HepG2 (cell line): ENCODE results near the gene RARA. TPM values are rescaled to one million over a fixed set of nuclear protein-coding genes. Genes with fewer than 3 reads are reported as not detected.
"Not testable (repeated sequence)": the region's sequence is repeated elsewhere in the genome, so short reads cannot be mapped to it uniquely, and the experiment has no call there.

Experiments used
- ATAC-seq: fragments of 200-7000 bp; cut with Tn5 transposase; 3 replicates; pipeline ENCODE4 v1.9.1; 2020; ENCODE audit warnings: mild to moderate bottlenecking, moderate library complexity
- BruUV-seq: library from RNA; stranded (reverse); fragments of 400-500 nt; replicated peaks from 2 replicates; lab custom pipeline; 2021; lab: Mats Ljungman, UMichigan
- CTCF ChIA-PET: fragments of 300-600 bp; formaldehyde crosslinking; extraction: SDS; loops from one replicate; lab custom pipeline; 2021; ENCODE audit warnings: low total read pairs, inconsistent platforms, low intra/inter-chr PET ratio; lab: Yijun Ruan, JAX
- POLR2A ChIA-PET: fragments of 350-600 bp; sonication (Branson Sonifier 250); formaldehyde crosslinking; loops from one replicate; lab custom pipeline; 2020; ENCODE audit warnings: antibody characterized with exemption, inconsistent platforms; lab: Yijun Ruan, JAX
- DNase-seq: peaks from one replicate; pipeline ENCODE4 v3.0.0-alpha.2; 2015; ENCODE audit warnings: low spot score
- FAIRE-seq: peaks from 3 replicates; lab custom pipeline; 2011; peaks lifted over from hg19 to GRCh38; lab: Jason Lieb, UNC
- H2AFZ ChIP-seq: one replicate; pipeline ENCODE4 v1.6.1; 2011; ENCODE audit warnings: low read length, inconsistent platforms
- H3K27ac ChIP-seq: fragments of 300-600 bp; 3 replicates; pipeline ENCODE4 v1.8.0; 2011; ENCODE audit warnings: mixed run types, mild to moderate bottlenecking, mixed read lengths, low read length, inconsistent platforms; ENCODE audit not compliant: insufficient read depth; ENCODE audit errors: extremely low read length
- H3K27me3 ChIP-seq, 2 experiments: fragments of 200-600 bp in 1 of 2; 2 replicates in 1 of 2; 3 replicates in 1 of 2; pipeline versions ENCODE4 v1.6.0 to v1.8.0; 2011; ENCODE audit warnings: low read length in 2 of 2, mild to moderate bottlenecking in 2 of 2, moderate library complexity in 2 of 2, inconsistent platforms in 1 of 2; ENCODE audit not compliant: insufficient read depth in 2 of 2, control insufficient read depth in 1 of 2
- H3K36me3 ChIP-seq, 2 experiments: fragments of 200-600 bp in 1 of 2; replicated peaks in 1 of 2; 2 replicates in 1 of 2; 3 replicates in 1 of 2; pipeline versions ENCODE4 v1.5.1 to v1.8.0; 2011; ENCODE audit warnings: low read length in 2 of 2, inconsistent platforms in 1 of 2; ENCODE audit not compliant: insufficient read depth in 2 of 2, control insufficient read depth in 1 of 2
- H3K4me1 ChIP-seq: 2 replicates; pipeline ENCODE4 v1.5.1; 2012; ENCODE audit warnings: low read length, inconsistent platforms; ENCODE audit not compliant: insufficient read depth
- H3K4me2 ChIP-seq: 2 replicates; pipeline ENCODE4 v1.6.0; 2011; ENCODE audit warnings: low read depth, low read length, inconsistent platforms
- H3K4me3 ChIP-seq, 3 experiments: fragments of 200-600 bp in 1 of 3; sonication (generic), shearing (Covaris generic) in 1 of 3; replicated peaks in 1 of 3; 2 replicates each; pipeline ENCODE4 v1.5.1; 2011 to 2016; ENCODE audit warnings: low read length in 3 of 3, inconsistent platforms in 2 of 3, low read depth in 2 of 3, mild to moderate bottlenecking in 2 of 3, control low read depth in 1 of 3, mixed read lengths in 1 of 3; ENCODE audit not compliant: insufficient read depth in 1 of 3
- H3K79me2 ChIP-seq: one replicate; pipeline ENCODE4 v1.6.1; 2011; ENCODE audit warnings: low read length, inconsistent platforms; ENCODE audit not compliant: insufficient read depth
- H3K9ac ChIP-seq: 2 replicates; pipeline ENCODE4 v1.6.0; 2011; ENCODE audit warnings: mild to moderate bottlenecking, low read depth, low read length, inconsistent platforms; ENCODE audit not compliant: insufficient read depth
- H3K9me3 ChIP-seq: 2 replicates; pipeline ENCODE4 v1.5.1; 2012; ENCODE audit warnings: mild to moderate bottlenecking, low read length
- H4K20me1 ChIP-seq: 2 replicates; pipeline ENCODE4 v1.6.0; 2011; ENCODE audit warnings: inconsistent platforms, mild to moderate bottlenecking, low read length, moderate library complexity; ENCODE audit not compliant: insufficient read depth
- RFX1 ChIP-seq: fragments of 450-650 bp; IDR thresholded peaks from 2 replicates; pipeline ENCODE4 v1.6.1; 2017
- U2AF2 ChIP-seq: fragments of 200-400 bp; formaldehyde crosslinking; IDR thresholded peaks from 2 replicates; pipeline ENCODE4 v1.6.1; 2017; ENCODE audit warnings: low read depth, mild to moderate bottlenecking, low read length
- WGBS: methylation state at CpG from one replicate; pipeline ENCODE4 v1.1.6; 2017; ENCODE audit warnings: low lambda C conversion rate; 5-methylcytosine and 5-hydroxymethylcytosine counted together
- in situ Hi-C: cut with HindIII; loops from 2 replicates; pipeline ENCODE4 v1.10.0; 2017; ENCODE audit warnings: low pct_unique_long_range_greater_than_20kb; ENCODE audit not compliant: extremely low pct_ligation_motif_present
- intact Hi-C: fragments of 100-400 bp; cut with micrococcal nuclease; formaldehyde crosslinking; loops from one replicate; pipeline ENCODE4 v1.10.0; 2022; ENCODE audit not compliant: unreplicated experiment
- polyA plus RNA-seq, 8 experiments: library from polyadenylated mRNA; depleted of rRNA in 3 of 8; stranded (reverse) in 7 of 8; unstranded in 1 of 8; fragments of >200 nt; fragmentation: Illumina TruSeq in 4 of 8; extraction: Trizol in 4 of 8; gene quantifications; 2 replicates each; pipeline versions ENCODE4 v1.2.1 to v1.2.3, GENCODE V29; 2011 to 2016; ENCODE audit warnings: low read depth in 4 of 8, missing spikeins in 1 of 8, mixed read lengths in 1 of 8; ENCODE audit not compliant: insufficient read depth in 1 of 8
- total RNA-seq, 5 experiments: library from RNA; depleted of rRNA; stranded (reverse); fragments of >200 nt; fragmentation: Illumina TruSeq; extraction: Trizol; gene quantifications; 2 replicates each; pipeline ENCODE4 v1.2.3, GENCODE V29; 2016; ENCODE audit warnings: low read depth in 1 of 5

Gene RARA
- total and polyA plus RNA-seq, 2 of the 13 experiments (the other 11 are each of a cell fraction or from before 2014, with no cell fraction given) = 6.4 to 8.6 TPM

DNA sequence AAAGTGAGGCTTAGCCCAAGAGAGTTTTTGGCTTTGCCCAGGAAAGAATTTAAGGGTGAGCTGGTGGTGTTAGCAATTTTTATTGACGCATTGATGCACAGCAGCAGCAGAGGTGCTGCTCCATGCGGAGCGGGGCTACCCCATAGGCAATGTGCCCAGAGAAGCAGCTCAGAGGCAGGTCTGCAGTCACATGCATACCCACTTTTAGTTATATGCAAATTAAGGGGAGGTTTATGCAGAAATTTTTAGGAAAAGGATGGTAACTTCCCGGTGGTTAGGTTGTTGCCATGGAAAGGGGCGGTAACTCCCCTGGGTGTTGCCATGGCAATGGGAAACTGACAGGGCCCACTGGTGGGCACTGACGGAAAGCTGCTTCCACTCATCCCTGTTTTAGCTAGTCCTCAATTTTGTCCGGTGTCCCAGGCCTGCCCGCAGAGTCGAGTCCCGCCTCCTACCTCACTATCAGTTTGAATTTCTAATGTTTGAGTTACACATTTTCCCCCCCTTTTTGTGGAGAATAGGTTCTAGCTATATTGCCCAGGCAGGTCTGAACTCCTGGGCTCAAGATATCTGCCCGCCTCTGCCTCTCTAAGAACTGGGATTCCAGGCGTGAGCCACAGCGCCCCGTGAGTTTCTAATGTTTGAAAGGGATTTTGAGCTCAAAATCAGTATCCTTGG is 66.0 kb downstream of the RARA start:
- H3K4me3 ChIP-seq = no peak overlapping the region
- peaks cover 33% of the 10 kb centered on the region for H3K4me1 ChIP-seq
- H3K9me3 ChIP-seq = peaks cover 6% of the 10 kb centered on the region; the same call in 1 of the 2 replicates
- BruUV-seq = no TSS peak
- ChIA-PET POLR2A (no interaction called here), CTCF (no interaction called here)
- peak; percentile 15; the same call in 1 of the 2 replicates for TF ChIP-seq RFX1
- no peak for TF ChIP-seq U2AF2
- FAIRE-seq = no peak
- no peak overlapping the region for H3K27ac ChIP-seq
- ATAC-seq = no peak
- H3K36me3 ChIP-seq = no peaks in the 10 kb centered on the region
- H3K27me3 ChIP-seq = no peaks in the 10 kb centered on the region
- WGBS = 82% methylated on average over 14 of the region's 14 CpGs
- H2AFZ ChIP-seq = no peak overlapping the region
- intact Hi-C loops (no loop called here), in situ Hi-C loops (no loop called here)
- no peak overlapping the region for H3K4me2 ChIP-seq
- no peaks in the 10 kb centered on the region for H4K20me1 ChIP-seq
- H3K9ac ChIP-seq = no peak overlapping the region
- no peak for DNase-seq
- no peaks in the 10 kb centered on the region for H3K79me2 ChIP-seq

- DNase-seq, H3K36me3 ChIP-seq, H3K9me3 ChIP-seq, H3K27ac ChIP-seq, H3K9ac ChIP-seq, H3K79me2 ChIP-seq, H3K4me3 ChIP-seq, H3K27me3 ChIP-seq, intact Hi-C loops, ATAC-seq, in situ Hi-C loops, BruUV-seq, H3K4me2 ChIP-seq, FAIRE-seq, H2AFZ ChIP-seq, H4K20me1 ChIP-seq, CTCF ChIA-PET: not testable (repeated sequence)
- POLR2A ChIA-PET = interaction anchor here (1.0 to 1.8 kb wide), 3 partner anchors 10 to 30 kb away, joined by 3 to 8 read pairs (median 5); no protein-coding TSS in a partner anchor
- WGBS = 76% methylated on average over 8 of the region's 21 CpGs
- peaks cover 41% of the 10 kb centered on the region for H3K4me1 ChIP-seq
These were observed 66.8 kb downstream of the RARA start for GRCh38 chr17:40375786-40376185.
